CD14-positive monocyte (primary cell): ENCODE data around the gene NKPD1. TPM values are rescaled to one million over a fixed set of nuclear protein-coding genes. Genes with fewer than 3 reads are reported as not detected.

Experiments
- DNase-seq, 3 donors: peaks; one replicate each; pipeline ENCODE4 v3.0.0-alpha.2; 2011 to 2022
- H2AFZ ChIP-seq: 2 replicates; pipeline ENCODE4 v1.6.0; 2012; ENCODE audit warnings: mild to moderate bottlenecking, low read depth, low read length, inconsistent platforms; ENCODE audit not compliant: insufficient read depth, poor library complexity, severe bottlenecking
- H3K27ac ChIP-seq, 2 donors: 1 replicate in 1 of 2; 2 replicates in 1 of 2; pipeline ENCODE4 v1.5.1; 2012 to 2013; ENCODE audit warnings: low read length in 2 of 2, control low read depth in 1 of 2, inconsistent platforms in 1 of 2, low read depth in 1 of 2, mild to moderate bottlenecking in 1 of 2
- H3K27me3 ChIP-seq, 2 donors: one replicate each; pipeline versions ENCODE4 v1.6.0 to v1.6.1; 2011 to 2013; ENCODE audit warnings: low read length in 2 of 2; ENCODE audit not compliant: control insufficient read depth in 2 of 2, insufficient read depth in 2 of 2
- H3K36me3 ChIP-seq, 2 donors: replicated peaks in 1 of 2; 1 replicate in 1 of 2; 2 replicates in 1 of 2; pipeline versions ENCODE4 v1.5.1 to v1.6.1; 2012 to 2013; ENCODE audit warnings: low read length in 2 of 2, control low read depth in 1 of 2, inconsistent platforms in 1 of 2, mild to moderate bottlenecking in 1 of 2; ENCODE audit not compliant: insufficient read depth in 2 of 2, control insufficient read depth in 1 of 2
- H3K4me1 ChIP-seq, 2 donors: 1 replicate in 1 of 2; 2 replicates in 1 of 2; pipeline versions ENCODE4 v1.5.1 to v1.6.1; 2012 to 2013; ENCODE audit warnings: low read length in 2 of 2, control low read depth in 1 of 2, inconsistent platforms in 1 of 2, mild to moderate bottlenecking in 1 of 2, moderate library complexity in 1 of 2; ENCODE audit not compliant: insufficient read depth in 2 of 2, control insufficient read depth in 1 of 2
- H3K4me2 ChIP-seq: replicated peaks from 2 replicates; pipeline ENCODE3; 2012; ENCODE audit warnings: low read length, moderate library complexity, mild to moderate bottlenecking; ENCODE audit not compliant: poor library complexity, severe bottlenecking; ENCODE audit errors: extremely low read depth
- H3K4me3 ChIP-seq, 3 experiments: fragments of 200-600 bp in 1 of 3; sonication (generic) in 1 of 3; replicated peaks in 1 of 3; 1 replicate in 2 of 3; 2 replicates in 1 of 3; pipeline ENCODE4 v1.5.1; 2011 to 2013; ENCODE audit warnings: low read length in 3 of 3, mild to moderate bottlenecking in 3 of 3, control low read depth in 2 of 3, low read depth in 2 of 3, inconsistent platforms in 1 of 3, moderate library complexity in 1 of 3
- H3K79me2 ChIP-seq: 2 replicates; pipeline ENCODE4 v1.6.0; 2012; ENCODE audit warnings: mild to moderate bottlenecking, control low read depth, inconsistent platforms, low read length, moderate library complexity; ENCODE audit not compliant: insufficient read depth
- H3K9ac ChIP-seq: 2 replicates; pipeline ENCODE4 v1.6.0; 2017; ENCODE audit warnings: low read length, mild to moderate bottlenecking; ENCODE audit not compliant: insufficient read depth, poor library complexity, severe bottlenecking
- H3K9me3 ChIP-seq, 2 donors: replicated peaks in 1 of 2; 1 replicate in 1 of 2; 2 replicates in 1 of 2; pipeline versions ENCODE4 v1.5.1 to v1.6.1; 2012 to 2013; ENCODE audit warnings: low read length in 2 of 2, control low read depth in 1 of 2; ENCODE audit not compliant: control insufficient read depth in 1 of 2, insufficient read depth in 1 of 2
- H4K20me1 ChIP-seq: 2 replicates; pipeline ENCODE4 v1.6.0; 2012; ENCODE audit warnings: mild to moderate bottlenecking, low read length, control low read depth, moderate library complexity; ENCODE audit not compliant: insufficient read depth
- H3K27ac Mint-ChIP-seq, 7 donors: one replicate each; pipeline ENCODE4 v1.8.0; 2020; ENCODE audit warnings: mild to moderate bottlenecking in 7 of 7, mixed read lengths in 7 of 7, moderate library complexity in 6 of 7, inconsistent platforms in 2 of 7
- H3K27me3 Mint-ChIP-seq, 3 donors: one replicate each; pipeline ENCODE4 v1.8.0; 2021 to 2022; ENCODE audit warnings: low read depth in 3 of 3, mild to moderate bottlenecking in 3 of 3, mixed read lengths in 3 of 3, moderate library complexity in 3 of 3, inconsistent platforms in 1 of 3
- H3K36me3 Mint-ChIP-seq, 2 donors: one replicate each; pipeline ENCODE4 v1.8.0; 2020; ENCODE audit warnings: mixed read lengths in 2 of 2, inconsistent platforms in 1 of 2, mild to moderate bottlenecking in 1 of 2
- H3K4me1 Mint-ChIP-seq: one replicate; pipeline ENCODE4 v1.8.0; 2020; ENCODE audit warnings: mild to moderate bottlenecking, mixed read lengths
- H3K4me3 Mint-ChIP-seq, 2 donors: one replicate each; pipeline ENCODE4 v1.8.0; 2020; ENCODE audit warnings: mild to moderate bottlenecking in 2 of 2, mixed read lengths in 2 of 2, moderate library complexity in 1 of 2
- H3K9me3 Mint-ChIP-seq, 7 donors: one replicate each; pipeline ENCODE4 v1.8.0; 2020 to 2022; ENCODE audit warnings: mixed read lengths in 7 of 7, mild to moderate bottlenecking in 6 of 7, moderate library complexity in 6 of 7, inconsistent platforms in 2 of 7
- CTCF ChIP-seq: fragments of 200-600 bp; IDR thresholded peaks from one replicate; pipeline ENCODE4 v1.8.0; 2022; ENCODE audit warnings: antibody characterized with exemption, mild to moderate bottlenecking
- WGBS: methylation state at CpG from one replicate; pipeline ENCODE4 v1.1.5; 2013; ENCODE audit warnings: missing lambda C conversion rate; ENCODE audit not compliant: insufficient coverage; 5-methylcytosine and 5-hydroxymethylcytosine counted together
- intact Hi-C, 2 donors: fragments of 100-400 bp; cut with micrococcal nuclease; formaldehyde crosslinking; loops; one replicate each; pipeline versions ENCODE4 v1.15.0 to v1.15.1; 2023
- polyA plus RNA-seq, 3 donors: library from polyadenylated mRNA; depleted of rRNA in 1 of 3; unstranded in 2 of 3; stranded (reverse) in 1 of 3; fragments of 300-500 nt in 2 of 3; fragments of >200 nt in 1 of 3; fragmentation: Illumina TruSeq in 2 of 3; gene quantifications; 1 replicate in 2 of 3; 2 replicates in 1 of 3; pipeline ENCODE4 v1.2.3, GENCODE V29; 2012 to 2021

Gene NKPD1
- polyA plus RNA-seq, 3 donors: 0.11 TPM; not detected in 2

GRCh38 chr19:45151320-45151719 is 9.5 kb downstream of the NKPD1 start:
- Histone ChIP-seq H3K9ac (no peak overlapping the region), H3K79me2 (no peaks in the 10 kb centered on the region), H3K4me1 (peaks cover 14 to 24% of the 10 kb centered on the region in 2 donors), H3K4me2 (no peak overlapping the region), H3K27ac (no peak overlapping the region), H4K20me1 (no peaks in the 10 kb centered on the region), H3K4me3 (no peak overlapping the region), H2AFZ (no peak overlapping the region), H3K36me3 (peaks cover 0 to 5% of the 10 kb centered on the region in 2 donors), H3K27me3 (peaks cover 14 to 42% of the 10 kb centered on the region in 2 donors), H3K9me3 (peaks cover 0 to 19% of the 10 kb centered on the region in 2 donors)
- H3K27me3 Mint-ChIP-seq: peaks cover 37 to 58% (median 50%) of the 10 kb centered on the region in 3 donors
- TF ChIP-seq CTCF: no peak
- intact Hi-C loops: no loop called here
- peak overlapping the region; percentile 4 to 88 for H3K4me3 Mint-ChIP-seq
- peaks cover 0 to 18% (median 10%) of the 10 kb centered on the region in 7 donors for H3K9me3 Mint-ChIP-seq
- H3K36me3 Mint-ChIP-seq: peaks cover 5 to 7% of the 10 kb centered on the region in 2 donors
- peaks cover 18% of the 10 kb centered on the region for H3K4me1 Mint-ChIP-seq
- 93% methylated on average over 5 of the region's 7 CpGs for WGBS
- DNase-seq: no peak
- H3K27ac Mint-ChIP-seq: no peak overlapping the region

- TF ChIP-seq CTCF: no peak
- Mint-ChIP-seq H3K4me1 (peaks cover 18% of the 10 kb centered on the region), H3K4me3 (no peak overlapping the region), H3K27ac (no peak overlapping the region), H3K27me3 (peaks cover 37 to 55% (median 47%) of the 10 kb centered on the region in 3 donors), H3K36me3 (peaks cover 5 to 7% of the 10 kb centered on the region in 2 donors), H3K9me3 (peaks cover 0 to 18% (median 10%) of the 10 kb centered on the region in 7 donors)
- Histone ChIP-seq H3K9ac (no peak overlapping the region), H3K9me3 (peaks cover 0 to 19% of the 10 kb centered on the region in 2 donors), H3K79me2 (no peaks in the 10 kb centered on the region), H3K27me3 (peaks cover 14 to 42% of the 10 kb centered on the region in 2 donors), H3K27ac (no peak overlapping the region), H3K4me2 (no peak overlapping the region), H3K4me1 (peaks cover 14 to 24% of the 10 kb centered on the region in 2 donors), H2AFZ (no peak overlapping the region), H3K36me3 (peaks cover 0 to 7% of the 10 kb centered on the region in 2 donors), H3K4me3 (no peak overlapping the region), H4K20me1 (no peaks in the 10 kb centered on the region)
- WGBS: 77% methylated on average over 2 of the region's 4 CpGs
- no peak for DNase-seq
- intact Hi-C loops: no loop called here
Measured at GRCh38 chr19:45150751-45151281, 10.0 kb downstream of the NKPD1 start.
